GM18907 (cell line): ENCODE data around the gene RAD51B.

Experiments
- ATAC-seq: cut with Tn5 transposase; IDR thresholded peaks from one replicate; pipeline ENCODE4 v1.9.1; 2021; ENCODE audit warnings: mild to moderate bottlenecking, moderate library complexity; ENCODE audit not compliant: unreplicated experiment

The RAD51B gene

GRCh38 chr14:68573126-68573525 lies 753.5 kb downstream of the RAD51B start:
- no peak for ATAC-seq

GRCh38 chr14:68573722-68574121 lies 754.1 kb downstream of the RAD51B start:
- no peak for ATAC-seq

- no peak for ATAC-seq
Observed at GRCh38 chr14:68574461-68574860, 754.9 kb downstream of the RAD51B start.

GRCh38 chr14:68574906-68575305 lies 755.3 kb downstream of the RAD51B start:
- ATAC-seq: no peak

- ATAC-seq: no peak
Observed at GRCh38 chr14:68575426-68575825, 755.8 kb downstream of the RAD51B start.

GRCh38 chr14:68576031-68576430 lies 756.5 kb downstream of the RAD51B start:
- ATAC-seq: no peak

- no peak for ATAC-seq
Observed at GRCh38 chr14:68576496-68577244, 757.1 kb downstream of the RAD51B start.

- ATAC-seq: no peak
Observed at GRCh38 chr14:68577802-68578541, 758.4 kb downstream of the RAD51B start.

GRCh38 chr14:68578597-68578996 lies 759.0 kb downstream of the RAD51B start:
- no peak for ATAC-seq

GRCh38 chr14:68580096-68580645 lies 760.6 kb downstream of the RAD51B start:
- no peak for ATAC-seq

GRCh38 chr14:68580671-68581070 lies 761.1 kb downstream of the RAD51B start:
- no peak for ATAC-seq

- no peak for ATAC-seq
Observed at GRCh38 chr14:68583548-68584280, 764.1 kb downstream of the RAD51B start.

- no peak for ATAC-seq
Observed at GRCh38 chr14:68584786-68585185, 765.2 kb downstream of the RAD51B start.

GRCh38 chr14:68585690-68586089 lies 766.1 kb downstream of the RAD51B start:
- ATAC-seq: no peak

- ATAC-seq: no peak
Observed at GRCh38 chr14:68586896-68587751, 767.5 kb downstream of the RAD51B start.

- ATAC-seq: no peak
Observed at GRCh38 chr14:68587931-68588330, 768.4 kb downstream of the RAD51B start.

- ATAC-seq: no peak
Observed at GRCh38 chr14:68589447-68590200, 770.0 kb downstream of the RAD51B start.

GRCh38 chr14:68590201-68590522 lies 770.6 kb downstream of the RAD51B start:
- ATAC-seq: no peak

GRCh38 chr14:68591786-68592185 lies 772.2 kb downstream of the RAD51B start:
- no peak for ATAC-seq
